Measurements from ENCODE around the gene DCTN2.

- TF ChIP-seq CTCF (IDR thresholded peaks at IDR 0.05), result no peak
- TF ChIP-seq POLR2A (IDR thresholded peaks at IDR 0.05), result no peak
These were observed 20.4 kb downstream of the DCTN2 start for GRCh38 chr12:57526477-57527126.

All from testis (tissue), 2 donors.